WTC11 (cell line): ENCODE results near the gene RPL36. TPM values are rescaled to one million over a fixed set of nuclear protein-coding genes. Genes with fewer than 3 reads are reported as not detected.

ENCODE experiments used
- ATAC-seq: fragments of 200-7000 bp; cut with Tn5 transposase; 2 replicates; pipeline ENCODE4 v1.10.0; 2021; ENCODE audit warnings: mild to moderate bottlenecking, moderate library complexity
- CTCF ChIA-PET: fragments of 300-600 bp; sonication (Branson Sonifier 250); formaldehyde crosslinking; loops from one replicate; lab custom pipeline; 2021; ENCODE audit warnings: antibody characterized with exemption; lab: Charles Lee
- POLR2A ChIA-PET: fragments of 350-600 bp; sonication (Branson Sonifier 250); formaldehyde crosslinking; loops from one replicate; lab custom pipeline; 2021; ENCODE audit warnings: antibody characterized with exemption; lab: Charles Lee
- DNase-seq: peaks from one replicate; pipeline ENCODE4 v3.0.0; 2021; ENCODE audit warnings: low spot score
- H3K27ac Mint-ChIP-seq: 2 replicates; pipeline ENCODE4 v1.8.0; 2021; ENCODE audit warnings: mixed read lengths
- H3K27me3 Mint-ChIP-seq: 2 replicates; pipeline ENCODE4 v1.8.0; 2021; ENCODE audit warnings: low read depth, mild to moderate bottlenecking, moderate library complexity, mixed read lengths
- H3K36me3 Mint-ChIP-seq: 2 replicates; pipeline ENCODE4 v1.8.0; 2021; ENCODE audit warnings: mixed read lengths
- H3K4me1 Mint-ChIP-seq: 2 replicates; pipeline ENCODE4 v1.8.0; 2022; ENCODE audit warnings: mixed read lengths
- H3K4me3 Mint-ChIP-seq: 2 replicates; pipeline ENCODE4 v1.8.0; 2021; ENCODE audit warnings: mild to moderate bottlenecking, moderate library complexity, mixed read lengths
- H3K9me3 Mint-ChIP-seq: 2 replicates; pipeline ENCODE4 v1.8.0; 2021; ENCODE audit warnings: mixed read lengths
- EMX1 ChIP-seq: fragments of 250-450 bp; sonication (Bioruptor Pico); IDR thresholded peaks from 2 replicates; pipeline ENCODE4 v1.8.0; 2021; ENCODE audit warnings: mild to moderate bottlenecking
- ESRRA ChIP-seq: sonication (generic); formaldehyde crosslinking; IDR thresholded peaks from 2 replicates; pipeline ENCODE4 v1.8.1; 2022; ENCODE audit warnings: mild to moderate bottlenecking, missing genetic modification reagents, borderline replicate concordance
- ETV6 ChIP-seq: sonication (generic); formaldehyde crosslinking; IDR thresholded peaks from 2 replicates; pipeline ENCODE4 v1.8.1; 2022; ENCODE audit warnings: mild to moderate bottlenecking, missing genetic modification reagents
- GABPB1 ChIP-seq: sonication (generic); formaldehyde crosslinking; IDR thresholded peaks from 2 replicates; pipeline ENCODE4 v1.8.1; 2023; ENCODE audit warnings: mild to moderate bottlenecking, missing genetic modification reagents
- KAT7 ChIP-seq: sonication (generic); formaldehyde crosslinking; IDR thresholded peaks from 2 replicates; pipeline ENCODE4 v1.8.1; 2023; ENCODE audit warnings: missing genetic modification reagents, mild to moderate bottlenecking, borderline replicate concordance
- MYBL2 ChIP-seq: sonication (generic); formaldehyde crosslinking; IDR thresholded peaks from 2 replicates; pipeline ENCODE4 v1.8.1; 2023; ENCODE audit warnings: mild to moderate bottlenecking, moderate library complexity, missing genetic modification reagents
- NR3C1 ChIP-seq: sonication (generic); formaldehyde crosslinking; conservative IDR thresholded peaks from 2 replicates; pipeline ENCODE4 v1.8.1; 2023; ENCODE audit warnings: low read depth, mild to moderate bottlenecking, missing genetic modification reagents
- OVOL2 ChIP-seq: fragments of 250-450 bp; sonication (Bioruptor Pico); IDR thresholded peaks from 2 replicates; pipeline ENCODE4 v1.9.0; 2021; ENCODE audit warnings: mild to moderate bottlenecking, borderline replicate concordance
- SMAD3 ChIP-seq: sonication (generic); formaldehyde crosslinking; IDR thresholded peaks from 2 replicates; pipeline ENCODE4 v1.8.0; 2022; ENCODE audit warnings: missing genetic modification reagents, mild to moderate bottlenecking, borderline replicate concordance
- SMAD4 ChIP-seq: sonication (generic); formaldehyde crosslinking; IDR thresholded peaks from 2 replicates; pipeline ENCODE4 v1.8.0; 2022; ENCODE audit warnings: mild to moderate bottlenecking, missing genetic modification reagents
- TCF7 ChIP-seq: sonication (generic); formaldehyde crosslinking; IDR thresholded peaks from 2 replicates; pipeline ENCODE4 v1.8.0; 2022; ENCODE audit warnings: mild to moderate bottlenecking, low read depth, missing genetic modification reagents, moderate library complexity
- ZBTB21 ChIP-seq: sonication (generic); formaldehyde crosslinking; IDR thresholded peaks from 2 replicates; pipeline ENCODE4 v1.8.1; 2023; ENCODE audit warnings: mild to moderate bottlenecking, missing genetic modification reagents, borderline replicate concordance
- ZNF219 ChIP-seq: sonication (generic); formaldehyde crosslinking; IDR thresholded peaks from 2 replicates; pipeline ENCODE4 v1.8.0; 2023; ENCODE audit warnings: missing genetic modification reagents, mild to moderate bottlenecking, borderline replicate concordance
- total RNA-seq: library from RNA; stranded (reverse); gene quantifications from 3 replicates; pipeline ENCODE4 v1.2.3, GENCODE V29; 2021
- TF ChIP-seq, protein P1 (sequence below): sonication (generic); formaldehyde crosslinking; IDR thresholded peaks from 2 replicates; pipeline ENCODE4 v1.8.1; 2022; ENCODE audit warnings: mild to moderate bottlenecking, moderate library complexity, missing genetic modification reagents
- TF ChIP-seq, protein P2 (sequence below): fragments of 250-450 bp; sonication (Bioruptor Pico); IDR thresholded peaks from 2 replicates; pipeline ENCODE4 v1.9.0; 2021; ENCODE audit warnings: moderate library complexity, mild to moderate bottlenecking, inconsistent platforms, borderline replicate concordance
- TF ChIP-seq, protein P3 (sequence below): sonication (generic); formaldehyde crosslinking; IDR thresholded peaks from 2 replicates; pipeline ENCODE4 v1.8.0; 2022; ENCODE audit warnings: mild to moderate bottlenecking, missing genetic modification reagents

Gene RPL36
- total RNA-seq, 1 experiment from 2014 or later: 1,080 TPM

DNA sequence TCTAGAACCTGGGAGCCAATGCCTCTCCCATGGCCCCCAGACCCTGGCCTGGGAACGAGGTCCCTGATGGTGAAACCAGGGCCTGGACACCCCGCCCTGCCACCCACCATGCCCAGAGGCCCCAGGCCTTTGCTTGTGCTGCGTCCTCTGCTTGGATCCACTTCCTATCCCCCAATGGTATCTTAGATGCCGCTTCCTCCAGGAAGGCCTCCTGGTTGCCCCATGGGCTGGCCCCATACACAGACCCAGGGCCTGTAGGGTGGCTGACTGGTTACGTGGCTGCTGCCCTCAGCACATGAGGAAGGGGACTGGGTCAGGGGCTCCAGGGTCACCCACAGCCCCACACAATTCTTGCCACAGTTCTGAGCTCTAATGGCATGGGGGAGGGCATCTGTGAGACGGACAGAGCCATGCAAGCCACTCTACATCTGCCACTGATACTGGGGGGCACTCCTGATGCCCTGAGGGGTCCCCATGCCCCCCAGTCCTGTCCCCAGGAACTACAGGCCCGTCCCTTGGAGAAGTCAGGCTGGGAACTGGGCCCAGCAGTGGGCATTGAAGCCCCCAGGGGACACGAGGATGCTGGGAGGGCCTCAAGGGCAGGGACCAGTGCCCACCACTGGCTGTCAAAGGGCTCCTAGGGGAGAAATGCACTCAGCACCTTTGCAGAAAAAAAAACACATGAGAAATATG, 5.0 kb downstream of the RPL36 start (continued):
- TF ChIP-seq OVOL2 (CRISPR knock-in tag) (no peak), MYBL2 (CRISPR knock-in tag) (no peak), NR3C1 (no peak), KAT7 (CRISPR knock-in tag) (no peak), SMAD4 (CRISPR knock-in tag) (no peak)

DNA sequence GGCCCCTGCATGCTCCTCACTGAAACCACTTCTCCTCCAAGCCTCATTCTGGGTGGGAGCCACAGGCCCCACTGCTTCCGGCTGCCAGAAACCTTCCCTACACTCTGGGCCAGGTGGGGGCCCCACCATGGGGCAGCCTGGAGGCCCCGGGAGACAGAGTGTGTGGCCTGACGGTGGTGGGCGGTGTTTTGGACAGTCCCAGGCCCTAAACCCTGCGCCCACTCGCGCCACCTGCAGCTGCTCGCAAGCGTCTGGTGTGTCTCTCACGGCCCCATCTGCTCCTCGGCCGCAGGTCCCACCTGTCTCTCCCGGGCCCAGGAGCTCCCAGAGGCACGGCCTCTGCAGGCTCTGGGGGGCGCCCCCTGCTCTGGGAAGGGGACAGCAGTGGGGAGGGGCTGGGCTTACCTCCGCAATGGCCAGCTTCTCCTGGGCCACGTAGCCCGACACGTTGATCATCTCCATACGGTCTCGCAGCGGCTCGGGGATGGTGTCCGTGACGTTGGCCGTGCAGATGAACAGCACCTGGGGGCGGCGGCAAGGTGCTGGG, 5.6 kb downstream of the RPL36 start:
- no peak overlapping the region for H3K27ac Mint-ChIP-seq

DNA sequence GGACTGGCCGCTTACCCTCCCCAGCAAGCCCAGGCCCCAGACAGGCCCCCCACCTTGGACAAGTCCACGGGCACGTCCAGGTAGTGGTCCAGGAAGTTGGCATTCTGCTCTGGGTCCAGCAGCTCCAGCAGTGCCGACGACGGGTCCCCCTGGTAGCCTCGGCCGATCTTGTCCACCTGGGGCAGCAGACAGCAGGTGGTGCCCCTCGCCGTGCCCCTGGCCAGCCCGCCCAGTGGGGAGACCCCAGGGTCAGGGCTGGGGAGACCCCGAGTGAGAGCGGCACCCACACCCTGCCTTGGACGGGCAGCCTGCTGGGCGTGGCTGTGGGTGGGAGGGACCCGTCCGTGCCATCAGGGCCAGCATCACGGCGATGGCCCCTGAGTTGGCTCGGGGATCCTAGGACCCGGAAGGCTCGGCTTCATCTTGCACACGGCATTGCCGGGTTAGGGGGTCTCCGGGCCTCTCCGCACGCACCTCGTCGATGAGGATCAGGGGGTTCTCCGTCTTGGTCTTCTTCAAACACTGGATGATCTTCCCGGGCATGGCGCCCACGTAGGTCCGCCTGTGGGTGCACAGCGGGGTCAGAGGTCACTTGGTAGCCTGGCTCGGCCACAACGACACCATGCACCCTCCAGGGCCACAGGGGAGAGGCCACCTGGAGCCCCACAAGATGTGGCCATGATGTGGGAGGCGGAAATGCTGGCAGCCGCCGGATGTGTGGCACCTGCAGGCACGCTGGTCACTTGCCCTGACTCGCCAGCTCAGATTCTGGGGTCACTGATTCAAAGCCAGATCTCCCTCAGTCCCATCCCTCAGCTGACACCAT, 6.3 kb downstream of the RPL36 start:
- TF ChIP-seq ZNF219 (no peak), ESRRA (0 out of 2 replicates have a peak, but pooled peaks have one; percentile 23)
- TF ChIP-seq, all 79 proteins: peak for 1
- ATAC-seq: no peak
- Mint-ChIP-seq H3K4me1 (0 out of 2 replicates have a peak, but pooled peaks cover 3% of the 10 kb centered on the region), H3K27me3 (no peaks in the 10 kb centered on the region), H3K36me3 (peaks cover 51% of the 10 kb centered on the region), H3K9me3 (no peaks in the 10 kb centered on the region), H3K27ac (peak overlapping the region; percentile 45; the same call in 1 of the 2 replicates), H3K4me3 (no peak overlapping the region)
- CTCF ChIA-PET: interaction anchor here (1.1 to 1.6 kb wide), 2 partner anchors 9 to 24 kb away, joined by 3 to 9 read pairs; partner anchors contain the start of genes CATSPERD and LONP1
- POLR2A ChIA-PET: interaction anchor here (0.6 to 0.7 kb wide), 2 partner anchors 97 to 678 kb away, joined by 3 read pairs; no protein-coding TSS in a partner anchor
- no peak for DNase-seq

More for the DNA sequence above, 5.6 kb downstream of the RPL36 start:
- no peaks in the 10 kb centered on the region for H3K27me3 Mint-ChIP-seq
- peaks cover 49% of the 10 kb centered on the region for H3K36me3 Mint-ChIP-seq
- no peak for TF ChIP-seq ETV6 (CRISPR knock-in tag)
- TF ChIP-seq, protein P1, sequence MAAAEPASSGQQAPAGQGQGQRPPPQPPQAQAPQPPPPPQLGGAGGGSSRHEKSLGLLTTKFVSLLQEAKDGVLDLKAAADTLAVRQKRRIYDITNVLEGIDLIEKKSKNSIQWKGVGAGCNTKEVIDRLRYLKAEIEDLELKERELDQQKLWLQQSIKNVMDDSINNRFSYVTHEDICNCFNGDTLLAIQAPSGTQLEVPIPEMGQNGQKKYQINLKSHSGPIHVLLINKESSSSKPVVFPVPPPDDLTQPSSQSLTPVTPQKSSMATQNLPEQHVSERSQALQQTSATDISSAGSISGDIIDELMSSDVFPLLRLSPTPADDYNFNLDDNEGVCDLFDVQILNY (CRISPR knock-in tag): no peak
- TF ChIP-seq GABPB1 (CRISPR knock-in tag): no peak
- TF ChIP-seq, protein P2, sequence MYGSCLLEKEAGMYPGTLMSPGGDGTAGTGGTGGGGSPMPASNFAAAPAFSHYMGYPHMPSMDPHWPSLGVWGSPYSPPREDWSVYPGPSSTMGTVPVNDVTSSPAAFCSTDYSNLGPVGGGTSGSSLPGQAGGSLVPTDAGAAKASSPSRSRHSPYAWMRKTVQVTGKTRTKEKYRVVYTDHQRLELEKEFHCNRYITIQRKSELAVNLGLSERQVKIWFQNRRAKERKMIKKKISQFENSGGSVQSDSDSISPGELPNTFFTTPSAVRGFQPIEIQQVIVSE (CRISPR knock-in tag): no peak
- TF ChIP-seq, protein P3, sequence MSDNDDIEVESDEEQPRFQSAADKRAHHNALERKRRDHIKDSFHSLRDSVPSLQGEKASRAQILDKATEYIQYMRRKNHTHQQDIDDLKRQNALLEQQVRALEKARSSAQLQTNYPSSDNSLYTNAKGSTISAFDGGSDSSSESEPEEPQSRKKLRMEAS (CRISPR knock-in tag): no peak
- no peak for TF ChIP-seq ESRRA
- TF ChIP-seq TCF7 (CRISPR knock-in tag): no peak
- TF ChIP-seq EMX1 (CRISPR knock-in tag): no peak
- no peak for TF ChIP-seq SMAD3
- TF ChIP-seq SMAD4 (CRISPR knock-in tag): no peak
- TF ChIP-seq ZBTB21 (CRISPR knock-in tag): no peak
- CTCF ChIA-PET: interaction anchor here (1.1 to 1.6 kb wide), 2 partner anchors 9 to 25 kb away, joined by 3 to 9 read pairs; partner anchors contain the start of genes CATSPERD and LONP1
- 0 out of 2 replicates have a peak, but pooled peaks cover 3% of the 10 kb centered on the region for H3K4me1 Mint-ChIP-seq
- DNase-seq (no peak), ATAC-seq (no peak)
- no peak overlapping the region for H3K4me3 Mint-ChIP-seq
- POLR2A ChIA-PET: interaction anchor here (0.5 to 0.7 kb wide), 3 partner anchors 98 to 733 kb away, joined by 3 read pairs; no protein-coding TSS in a partner anchor
- no peaks in the 10 kb centered on the region for H3K9me3 Mint-ChIP-seq
